WTC11 (cell line): Measurements from ENCODE around the gene RASSF3. TPM values are rescaled to one million over a fixed set of nuclear protein-coding genes. Genes with fewer than 3 reads are reported as not detected.

ENCODE experiments used
- ATAC-seq: fragments of 200-7000 bp; cut with Tn5 transposase; 2 replicates; pipeline ENCODE4 v1.10.0; 2021; ENCODE audit warnings: mild to moderate bottlenecking, moderate library complexity
- CTCF ChIA-PET: fragments of 300-600 bp; sonication (Branson Sonifier 250); formaldehyde crosslinking; loops from one replicate; lab custom pipeline; 2021; ENCODE audit warnings: antibody characterized with exemption; lab: Charles Lee
- POLR2A ChIA-PET: fragments of 350-600 bp; sonication (Branson Sonifier 250); formaldehyde crosslinking; loops from one replicate; lab custom pipeline; 2021; ENCODE audit warnings: antibody characterized with exemption; lab: Charles Lee
- DNase-seq: peaks from one replicate; pipeline ENCODE4 v3.0.0; 2021; ENCODE audit warnings: low spot score
- H3K27ac Mint-ChIP-seq: 2 replicates; pipeline ENCODE4 v1.8.0; 2021; ENCODE audit warnings: mixed read lengths
- H3K27me3 Mint-ChIP-seq: 2 replicates; pipeline ENCODE4 v1.8.0; 2021; ENCODE audit warnings: low read depth, mild to moderate bottlenecking, moderate library complexity, mixed read lengths
- H3K36me3 Mint-ChIP-seq: 2 replicates; pipeline ENCODE4 v1.8.0; 2021; ENCODE audit warnings: mixed read lengths
- H3K4me1 Mint-ChIP-seq: 2 replicates; pipeline ENCODE4 v1.8.0; 2022; ENCODE audit warnings: mixed read lengths
- H3K4me3 Mint-ChIP-seq: 2 replicates; pipeline ENCODE4 v1.8.0; 2021; ENCODE audit warnings: mild to moderate bottlenecking, moderate library complexity, mixed read lengths
- H3K9me3 Mint-ChIP-seq: 2 replicates; pipeline ENCODE4 v1.8.0; 2021; ENCODE audit warnings: mixed read lengths
- AR ChIP-seq: fragments of 250-450 bp; sonication (Bioruptor Pico); IDR thresholded peaks from 2 replicates; pipeline ENCODE4 v1.9.0; 2021; ENCODE audit warnings: mild to moderate bottlenecking
- ATF3 ChIP-seq: sonication (generic); formaldehyde crosslinking; conservative IDR thresholded peaks from 2 replicates; pipeline ENCODE4 v1.8.1; 2022; ENCODE audit warnings: mild to moderate bottlenecking, missing genetic modification reagents
- CREB1 ChIP-seq: sonication (generic); formaldehyde crosslinking; IDR thresholded peaks from 2 replicates; pipeline ENCODE4 v1.8.0; 2023; ENCODE audit warnings: mild to moderate bottlenecking, missing genetic modification reagents
- ELF4 ChIP-seq: sonication (generic); formaldehyde crosslinking; IDR thresholded peaks from 2 replicates; pipeline ENCODE4 v1.8.1; 2022; ENCODE audit warnings: low read depth, mild to moderate bottlenecking, moderate library complexity, missing genetic modification reagents
- ESRRA ChIP-seq: sonication (generic); formaldehyde crosslinking; IDR thresholded peaks from 2 replicates; pipeline ENCODE4 v1.8.1; 2022; ENCODE audit warnings: mild to moderate bottlenecking, missing genetic modification reagents, borderline replicate concordance
- FOXP1 ChIP-seq: sonication (generic); formaldehyde crosslinking; IDR thresholded peaks from 2 replicates; pipeline ENCODE4 v1.8.0; 2022; ENCODE audit warnings: missing genetic modification reagents, mild to moderate bottlenecking, moderate library complexity, borderline replicate concordance
- FOXP4 ChIP-seq: sonication (generic); formaldehyde crosslinking; IDR thresholded peaks from 2 replicates; pipeline ENCODE4 v1.8.0; 2022; ENCODE audit warnings: mild to moderate bottlenecking, missing genetic modification reagents
- MYBL2 ChIP-seq: sonication (generic); formaldehyde crosslinking; IDR thresholded peaks from 2 replicates; pipeline ENCODE4 v1.8.1; 2023; ENCODE audit warnings: mild to moderate bottlenecking, moderate library complexity, missing genetic modification reagents
- NR1H2 ChIP-seq: sonication (generic); formaldehyde crosslinking; IDR thresholded peaks from 2 replicates; pipeline ENCODE4 v1.9.0; 2021; ENCODE audit warnings: mild to moderate bottlenecking, moderate library complexity, missing genetic modification reagents
- NR2C2 ChIP-seq: sonication (generic); formaldehyde crosslinking; IDR thresholded peaks from 2 replicates; pipeline ENCODE4 v1.8.0; 2022; ENCODE audit warnings: mild to moderate bottlenecking, missing genetic modification reagents
- PREB ChIP-seq: sonication (generic); formaldehyde crosslinking; IDR thresholded peaks from 2 replicates; pipeline ENCODE4 v1.8.1; 2022; ENCODE audit warnings: mild to moderate bottlenecking, missing genetic modification reagents, moderate library complexity, borderline replicate concordance
- PRRX2 ChIP-seq: fragments of 250-450 bp; sonication (Bioruptor Pico); IDR thresholded peaks from 2 replicates; pipeline ENCODE4 v1.8.0; 2021; ENCODE audit warnings: mild to moderate bottlenecking
- RORB ChIP-seq: fragments of 250-450 bp; sonication (Bioruptor Pico); IDR thresholded peaks from 2 replicates; pipeline ENCODE4 v1.9.0; 2021; ENCODE audit warnings: mild to moderate bottlenecking
- ZBTB43 ChIP-seq: sonication (generic); formaldehyde crosslinking; IDR thresholded peaks from 2 replicates; pipeline ENCODE4 v1.8.1; 2023; ENCODE audit warnings: mild to moderate bottlenecking, missing genetic modification reagents
- ZNF219 ChIP-seq: sonication (generic); formaldehyde crosslinking; IDR thresholded peaks from 2 replicates; pipeline ENCODE4 v1.8.0; 2023; ENCODE audit warnings: missing genetic modification reagents, mild to moderate bottlenecking, borderline replicate concordance
- ZNF263 ChIP-seq: sonication (generic); formaldehyde crosslinking; IDR thresholded peaks from 2 replicates; pipeline ENCODE4 v1.8.1; 2022; ENCODE audit warnings: low read depth, mild to moderate bottlenecking, moderate library complexity, missing genetic modification reagents
- ZNF396 ChIP-seq: fragments of 250-450 bp; sonication (Bioruptor Pico); IDR thresholded peaks from 2 replicates; pipeline ENCODE4 v1.8.0; 2021; ENCODE audit warnings: mild to moderate bottlenecking, moderate library complexity, borderline replicate concordance
- ZNF532 ChIP-seq: fragments of 250-450 bp; sonication (Bioruptor Pico); IDR thresholded peaks from 2 replicates; pipeline ENCODE4 v1.9.0; 2021; ENCODE audit warnings: mild to moderate bottlenecking, borderline replicate concordance
- total RNA-seq: library from RNA; stranded (reverse); gene quantifications from 3 replicates; pipeline ENCODE4 v1.2.3, GENCODE V29; 2021
- TF ChIP-seq, protein P1 (sequence below): sonication (generic); formaldehyde crosslinking; IDR thresholded peaks from 2 replicates; pipeline ENCODE4 v1.8.0; 2023; ENCODE audit warnings: missing genetic modification reagents
- TF ChIP-seq, protein P2 (sequence below): sonication (generic); formaldehyde crosslinking; IDR thresholded peaks from 2 replicates; pipeline ENCODE4 v1.8.1; 2022; ENCODE audit warnings: mild to moderate bottlenecking, moderate library complexity, missing genetic modification reagents

The RASSF3 gene
- total RNA-seq, 1 experiment from 2014 or later = 54.7 TPM

DNA sequence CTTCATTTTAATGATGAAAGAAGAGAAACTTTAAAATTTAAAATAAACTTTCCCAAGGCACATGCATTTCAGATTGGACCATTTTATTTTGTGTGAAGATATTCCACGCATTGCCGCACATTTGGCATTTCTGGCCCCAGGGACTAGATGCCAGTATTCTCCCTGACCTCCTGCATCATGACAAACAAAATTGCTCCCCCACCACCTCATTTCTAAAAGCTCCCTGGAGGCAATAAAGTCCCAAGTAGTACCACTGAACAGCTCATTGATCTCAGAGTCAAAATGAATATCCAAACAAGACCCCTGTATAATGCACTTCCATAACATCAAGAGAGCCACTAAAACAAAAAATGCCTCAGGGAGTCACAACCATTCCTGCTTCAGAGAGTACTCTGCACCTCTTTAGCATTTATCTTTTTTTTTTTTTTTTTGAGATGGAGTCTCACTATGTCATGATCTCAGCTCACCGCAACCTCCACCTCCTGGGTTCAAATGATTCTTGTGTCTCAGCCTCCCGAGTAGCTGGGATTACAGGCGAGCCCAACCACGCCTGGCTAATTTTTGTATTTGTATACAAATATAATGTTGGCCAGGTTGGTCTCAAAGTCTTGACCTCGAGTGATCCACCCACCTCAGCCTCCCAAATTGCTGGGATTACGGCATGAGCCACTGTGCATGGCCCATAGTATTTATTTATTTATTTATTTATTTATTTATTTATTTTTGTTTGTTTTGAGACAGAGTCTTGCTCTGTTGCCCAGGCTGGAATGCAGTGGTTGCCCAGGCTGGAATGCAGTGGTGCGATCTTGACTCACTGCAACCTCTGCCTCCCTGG lies 48.8 kb upstream of the RASSF3 start:
- H3K27ac Mint-ChIP-seq = no peak overlapping the region
- ChIA-PET POLR2A (interaction anchor here (0.9 to 1.2 kb wide), 2 partner anchors 8 to 136 kb away, joined by 3 read pairs; no protein-coding TSS in a partner anchor), CTCF (interaction anchor here (0.6 to 4.0 kb wide), 6 partner anchors 12 to 298 kb away, joined by 3 to 31 read pairs (median 3); no protein-coding TSS in a partner anchor)
- no peaks in the 10 kb centered on the region for H3K36me3 Mint-ChIP-seq
- ATAC-seq = no peak
- H3K27me3 Mint-ChIP-seq = no peaks in the 10 kb centered on the region
- H3K9me3 Mint-ChIP-seq = no peaks in the 10 kb centered on the region
- no peak for TF ChIP-seq ATF3 (CRISPR knock-in tag)
- no peak for TF ChIP-seq ZNF219 (CRISPR knock-in tag)
- TF ChIP-seq, protein P1, sequence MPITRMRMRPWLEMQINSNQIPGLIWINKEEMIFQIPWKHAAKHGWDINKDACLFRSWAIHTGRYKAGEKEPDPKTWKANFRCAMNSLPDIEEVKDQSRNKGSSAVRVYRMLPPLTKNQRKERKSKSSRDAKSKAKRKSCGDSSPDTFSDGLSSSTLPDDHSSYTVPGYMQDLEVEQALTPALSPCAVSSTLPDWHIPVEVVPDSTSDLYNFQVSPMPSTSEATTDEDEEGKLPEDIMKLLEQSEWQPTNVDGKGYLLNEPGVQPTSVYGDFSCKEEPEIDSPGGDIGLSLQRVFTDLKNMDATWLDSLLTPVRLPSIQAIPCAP (CRISPR knock-in tag) = no peak
- no peak for TF ChIP-seq FOXP4 (CRISPR knock-in tag)
- no peak for TF ChIP-seq FOXP1
- no peak for TF ChIP-seq PRRX2 (CRISPR knock-in tag)
- TF ChIP-seq, all 79 proteins: peak for 0
- Mint-ChIP-seq H3K4me1 (peaks cover 22% of the 10 kb centered on the region), H3K4me3 (no peak overlapping the region)
- DNase-seq = no peak

- DNase-seq (no peak), ATAC-seq (no peak)
- CTCF ChIA-PET = interaction anchor here (1.4 kb wide), 1 partner anchor 17 kb away, joined by 3 read pairs; no protein-coding TSS in a partner anchor
- no peak overlapping the region; the same call in 1 of the 2 replicates for H3K27ac Mint-ChIP-seq
- H3K4me3 Mint-ChIP-seq = no peak overlapping the region
- H3K27me3 Mint-ChIP-seq = no peaks in the 10 kb centered on the region
- H3K36me3 Mint-ChIP-seq = no peaks in the 10 kb centered on the region
- H3K9me3 Mint-ChIP-seq = no peaks in the 10 kb centered on the region
- H3K4me1 Mint-ChIP-seq = peaks cover 27% of the 10 kb centered on the region
- POLR2A ChIA-PET = no interaction called here
- no peak for TF ChIP-seq ESRRA (CRISPR knock-in tag)
- TF ChIP-seq NR2C2 = no peak
- no peak for TF ChIP-seq ZNF396
- TF ChIP-seq ZNF532 = no peak
- no peak for TF ChIP-seq CREB1 (CRISPR knock-in tag)
- TF ChIP-seq ZNF263 = no peak
- TF ChIP-seq, protein P2, sequence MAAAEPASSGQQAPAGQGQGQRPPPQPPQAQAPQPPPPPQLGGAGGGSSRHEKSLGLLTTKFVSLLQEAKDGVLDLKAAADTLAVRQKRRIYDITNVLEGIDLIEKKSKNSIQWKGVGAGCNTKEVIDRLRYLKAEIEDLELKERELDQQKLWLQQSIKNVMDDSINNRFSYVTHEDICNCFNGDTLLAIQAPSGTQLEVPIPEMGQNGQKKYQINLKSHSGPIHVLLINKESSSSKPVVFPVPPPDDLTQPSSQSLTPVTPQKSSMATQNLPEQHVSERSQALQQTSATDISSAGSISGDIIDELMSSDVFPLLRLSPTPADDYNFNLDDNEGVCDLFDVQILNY (CRISPR knock-in tag) = no peak
- no peak for TF ChIP-seq ELF4 (CRISPR knock-in tag)
- TF ChIP-seq AR = no peak
- TF ChIP-seq ZBTB43 (CRISPR knock-in tag) = no peak
- TF ChIP-seq RORB (CRISPR knock-in tag) = no peak
- no peak for TF ChIP-seq NR1H2 (CRISPR knock-in tag)
- TF ChIP-seq PREB (CRISPR knock-in tag) = no peak
- no peak for TF ChIP-seq MYBL2 (CRISPR knock-in tag)
Measured at GRCh38 chr12:64566122-64566521, 44.2 kb upstream of the RASSF3 start.
